Astrocyte (in vitro differentiated cells and primary cell): ENCODE results near the gene ARHGAP44.

Experiments used
- CTCF ChIP-seq: IDR thresholded peaks from 2 replicates; pipeline ENCODE4 v1.5.1; 2011; ENCODE audit warnings: low read depth, mild to moderate bottlenecking, inconsistent platforms, low read length, moderate library complexity; ENCODE audit not compliant: insufficient read depth
- EZH2 ChIP-seq: IDR thresholded peaks from 2 replicates; pipeline ENCODE4 v1.6.1; 2012; ENCODE audit warnings: mild to moderate bottlenecking, low read length, inconsistent platforms; ENCODE audit not compliant: insufficient read depth

GRCh38 chr17:13027246-13027645 is 237.9 kb downstream of the ARHGAP44 start:
- TF ChIP-seq CTCF (no peak), EZH2 (no peak)
